ENCODE data around the gene RASA3. TPM values are rescaled to one million over a fixed set of nuclear protein-coding genes. Genes with fewer than 3 reads are reported as not detected.
A peak's percentile ranks its signal among the peaks of the same experiment; 100 is the strongest.

Gene RASA3
- total RNA-seq, 2 donors from 2014 or later = 4.4 to 7.2 TPM

GRCh38 chr13:114080739-114081561 lies 51.5 kb downstream of the RASA3 start:
- Histone ChIP-seq H3K9ac (ENCODE audit: low read depth in 2 of 2, low read length in 2 of 2) (no peak overlapping the region), H3K9me3 (no peaks in the 10 kb centered on the region), H3K4me1 (peaks cover 5% of the 10 kb centered on the region), H3K27me3 (no peaks in the 10 kb centered on the region), H3K4me3 (no peak overlapping the region), H3K36me3 (no peaks in the 10 kb centered on the region), H3K27ac (no peak overlapping the region)
- DNase-seq = no peak
- TF ChIP-seq CTCF (IDR thresholded peaks at IDR 0.05) = no peak
- intact Hi-C loops (cut with DNase I) = no loop called here

- no peak overlapping the region for H3K4me3 ChIP-seq
- no peak for DNase-seq
- H3K27me3 ChIP-seq = no peaks in the 10 kb centered on the region
- intact Hi-C loops (cut with DNase I) = no loop called here
- no peaks in the 10 kb centered on the region for H3K36me3 ChIP-seq
- TF ChIP-seq CTCF (IDR thresholded peaks at IDR 0.05) = no peak
- no peak overlapping the region for H3K27ac ChIP-seq
- H3K4me1 ChIP-seq = peaks cover 5% of the 10 kb centered on the region
- peak overlapping the region in 1 of 2 donors; percentile 2 for H3K9ac ChIP-seq (ENCODE audit: low read depth in 2 of 2, low read length in 2 of 2)
- no peaks in the 10 kb centered on the region for H3K9me3 ChIP-seq
Measured at GRCh38 chr13:114079601-114080536, 52.6 kb downstream of the RASA3 start.

- Histone ChIP-seq H3K27ac (no peak overlapping the region), H3K9me3 (no peaks in the 10 kb centered on the region), H3K27me3 (no peaks in the 10 kb centered on the region), H3K4me1 (peaks cover 5% of the 10 kb centered on the region), H3K36me3 (no peaks in the 10 kb centered on the region), H3K9ac (ENCODE audit: low read depth in 2 of 2, low read length in 2 of 2) (peak overlapping the region in 1 of 2 donors; percentile 2), H3K4me3 (no peak overlapping the region)
- TF ChIP-seq CTCF (IDR thresholded peaks at IDR 0.05) = no peak
- intact Hi-C loops (cut with DNase I) = no loop called here
- no peak for DNase-seq
Measured at GRCh38 chr13:114078461-114079451, 53.7 kb downstream of the RASA3 start.

GRCh38 chr13:114077933-114078325 lies 54.5 kb downstream of the RASA3 start:
- H3K9me3 ChIP-seq = no peaks in the 10 kb centered on the region
- no peak overlapping the region for H3K4me3 ChIP-seq
- H3K27ac ChIP-seq = no peak overlapping the region
- H3K9ac ChIP-seq (ENCODE audit: low read depth in 2 of 2, low read length in 2 of 2) = no peak overlapping the region
- no peaks in the 10 kb centered on the region for H3K27me3 ChIP-seq
- H3K36me3 ChIP-seq = no peaks in the 10 kb centered on the region
- no peak for DNase-seq
- peaks cover 5% of the 10 kb centered on the region for H3K4me1 ChIP-seq
- intact Hi-C loops (cut with DNase I) = no loop called here
- TF ChIP-seq CTCF (IDR thresholded peaks at IDR 0.05) = no peak

Measured in colonic mucosa (tissue), 4 donors.